Keratinocyte (primary cell): ENCODE data around the gene KTN1.

Source experiments
- CTCF ChIP-seq, 3 experiments: IDR thresholded peaks in 1 of 3; conservative IDR thresholded peaks in 1 of 3; optimal IDR thresholded peaks in 1 of 3; 2 replicates in 2 of 3; 3 replicates in 1 of 3; pipeline versions ENCODE3 to v1.5.1; 2011; ENCODE audit warnings: low read length in 3 of 3, mild to moderate bottlenecking in 3 of 3, moderate library complexity in 2 of 3, control low read depth in 1 of 3, inconsistent platforms in 1 of 3; ENCODE audit not compliant: insufficient read depth in 2 of 3; ENCODE audit errors: extremely low read depth in 1 of 3
- EZH2 ChIP-seq: IDR thresholded peaks from one replicate; pipeline ENCODE4 v1.6.1; 2012; ENCODE audit warnings: inconsistent platforms, mild to moderate bottlenecking, low read length, moderate library complexity

- TF ChIP-seq EZH2 (no peak), CTCF (optimal IDR thresholded peaks at IDR 0.05 in 1 of 3, IDR thresholded peaks at IDR 0.05 in 1 of 3, conservative IDR thresholded peaks at IDR 0.05 in 1 of 3; ENCODE audit: extremely low read depth in 1 of 3, insufficient read depth in 2 of 3, low read length in 3 of 3) (no peak)
Measured at GRCh38 chr14:55705651-55706364, 125.8 kb downstream of the KTN1 start.
